GM12878 (cell line): ENCODE results near the gene CDC6. TPM values are rescaled to one million over a fixed set of nuclear protein-coding genes. Genes with fewer than 3 reads are reported as not detected.

ENCODE experiments used
- ASH2L ChIP-seq: fragments of 300-600, 200-600 bp; sonication (generic); IDR thresholded peaks from 2 replicates; pipeline ENCODE4 v1.6.1; 2017; ENCODE audit warnings: low read depth, mild to moderate bottlenecking, borderline replicate concordance
- BCL11A ChIP-seq: IDR thresholded peaks from 2 replicates; pipeline ENCODE4 v1.6.1; 2011; ENCODE audit warnings: low read depth, low read length
- ETV6 ChIP-seq, 2 experiments: fragments of 450-650 bp in 1 of 2; IDR thresholded peaks in 1 of 2; conservative IDR thresholded peaks in 1 of 2; 2 replicates each; pipeline ENCODE4 v1.6.1; 2014; ENCODE audit warnings: antibody characterized with exemption in 1 of 2, borderline replicate concordance in 1 of 2, low read depth in 1 of 2, mild to moderate bottlenecking in 1 of 2, moderate library complexity in 1 of 2
- FOXK2 ChIP-seq: fragments of 450-650 bp; IDR thresholded peaks from 2 replicates; pipeline ENCODE4 v1.6.1; 2017; ENCODE audit warnings: mild to moderate bottlenecking, moderate library complexity
- FOXM1 ChIP-seq: IDR thresholded peaks from 2 replicates; pipeline ENCODE4 v1.6.1; 2012; ENCODE audit warnings: low read depth, mild to moderate bottlenecking, inconsistent platforms, low read length, moderate library complexity
- GATAD2B ChIP-seq: fragments of 450-650 bp; conservative IDR thresholded peaks from 2 replicates; pipeline ENCODE4 v1.6.1; 2017; ENCODE audit warnings: low read depth, mild to moderate bottlenecking, moderate library complexity
- JUND ChIP-seq: IDR thresholded peaks from 2 replicates; pipeline ENCODE4 v1.6.1; 2012; ENCODE audit warnings: low read depth, mild to moderate bottlenecking, low read length, improper control_type of control experiment, moderate library complexity
- MYB ChIP-seq: fragments of 150-350 bp; IDR thresholded peaks from 2 replicates; pipeline ENCODE4 v1.6.1; 2014; ENCODE audit warnings: mild to moderate bottlenecking, low read depth, low read length, borderline replicate concordance
- RAD21 ChIP-seq: IDR thresholded peaks from 2 replicates; pipeline ENCODE4 v1.6.1; 2011; ENCODE audit warnings: mild to moderate bottlenecking, low read depth, low read length, moderate library complexity; ENCODE audit not compliant: insufficient read depth
- SIX5 ChIP-seq: IDR thresholded peaks from 2 replicates; pipeline ENCODE4 v1.6.1; 2011; ENCODE audit warnings: mild to moderate bottlenecking, low read depth, low read length, moderate library complexity; ENCODE audit not compliant: severe bottlenecking
- SMC3 ChIP-seq: IDR thresholded peaks from 2 replicates; pipeline ENCODE4 v1.6.1; 2011; ENCODE audit warnings: low read length, improper control_type of control experiment, borderline replicate concordance
- ZNF274 ChIP-seq: IDR thresholded peaks from one replicate; pipeline ENCODE4 v1.8.0; 2011; ENCODE audit not compliant: insufficient read length, insufficient read depth
- ZNF622 ChIP-seq: fragments of 450-650 bp; IDR thresholded peaks from 2 replicates; pipeline ENCODE4 v1.6.1; 2017; ENCODE audit warnings: mild to moderate bottlenecking, inconsistent platforms
- polyA plus RNA-seq, 11 experiments: library from polyadenylated mRNA; depleted of rRNA in 4 of 11; unstranded in 6 of 11; stranded (reverse) in 5 of 11; fragments of >200 nt; fragmentation: Nextera tagmentation in 4 of 11; fragmentation: Illumina TruSeq in 1 of 11; extraction: Ambion mirVana in 4 of 11; extraction: Trizol in 1 of 11; gene quantifications; 1 replicate in 1 of 11; 2 replicates in 10 of 11; pipeline versions ENCODE4 v1.2.1 to v1.2.3, GENCODE V29; 2011 to 2016; ENCODE audit warnings: inconsistent platforms in 2 of 11, missing spikeins in 2 of 11, low read depth in 1 of 11
- total RNA-seq, 4 experiments: library from RNA; depleted of rRNA in 3 of 4; stranded (reverse); fragments of >200 nt in 3 of 4; fragmentation: Illumina TruSeq in 1 of 4; extraction: Trizol in 1 of 4; gene quantifications; 2 replicates each; pipeline versions ENCODE4 v1.2.1 to v1.2.3, GENCODE V29; 2013 to 2021
- TF ChIP-seq, protein P1 (sequence below): fragments of 450-650 bp; IDR thresholded peaks from 2 replicates; pipeline ENCODE4 v1.6.1; 2017; ENCODE audit warnings: mild to moderate bottlenecking, moderate library complexity
- TF ChIP-seq, protein P2 (sequence below), 3 experiments: IDR thresholded peaks in 2 of 3; conservative IDR thresholded peaks in 1 of 3; 2 replicates each; pipeline ENCODE4 v1.5.1; 2011; ENCODE audit warnings: low read depth in 3 of 3, low read length in 3 of 3, mild to moderate bottlenecking in 3 of 3, control low read depth in 2 of 3, moderate library complexity in 2 of 3, inconsistent platforms in 1 of 3, mixed read lengths in 1 of 3; ENCODE audit not compliant: control insufficient read depth in 2 of 3, insufficient read depth in 1 of 3; ENCODE audit errors: extremely low read depth in 1 of 3
- TF ChIP-seq, protein P3 (sequence below): fragments of 150-350 bp; IDR thresholded peaks from 2 replicates; pipeline ENCODE4 v1.6.1; 2014; ENCODE audit warnings: mild to moderate bottlenecking, low read depth, low read length
- TF ChIP-seq, protein P4 (sequence below): IDR thresholded peaks from 2 replicates; pipeline ENCODE4 v1.6.1; 2012; ENCODE audit warnings: mild to moderate bottlenecking, low read depth, low read length

Gene CDC6
- total and polyA plus RNA-seq, 10 of the 15 experiments (the other 5 are each of a cell fraction or from before 2014, with no cell fraction given): 13.3 to 60.9 (median 47.6) TPM

DNA sequence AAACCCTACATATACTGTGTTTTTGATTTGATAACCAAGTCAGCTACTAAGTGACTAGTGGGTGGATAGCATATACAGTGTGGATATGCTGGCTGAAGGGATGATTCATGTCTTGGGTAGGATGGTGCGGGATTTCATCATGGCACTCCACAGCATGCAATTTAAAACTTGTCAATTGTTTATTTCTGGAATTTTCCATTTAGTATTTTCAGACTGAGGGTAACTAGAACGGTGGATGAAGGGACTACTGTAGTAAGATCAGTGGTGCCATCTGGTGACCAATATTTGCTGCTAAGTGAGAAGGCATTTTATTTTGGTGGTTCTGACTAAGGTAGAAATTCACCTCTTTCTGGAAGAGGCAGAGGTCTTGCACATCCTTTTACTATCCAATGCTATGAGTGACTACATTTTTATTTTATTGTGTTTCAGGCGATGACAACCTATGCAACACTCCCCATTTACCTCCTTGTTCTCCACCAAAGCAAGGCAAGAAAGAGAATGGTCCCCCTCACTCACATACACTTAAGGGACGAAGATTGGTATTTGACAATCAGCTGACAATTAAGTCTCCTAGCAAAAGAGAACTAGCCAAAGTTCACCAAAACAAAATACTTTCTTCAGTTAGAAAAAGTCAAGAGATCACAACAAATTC, 3.1 kb downstream of the CDC6 start (continued):
- TF ChIP-seq, protein P1, sequence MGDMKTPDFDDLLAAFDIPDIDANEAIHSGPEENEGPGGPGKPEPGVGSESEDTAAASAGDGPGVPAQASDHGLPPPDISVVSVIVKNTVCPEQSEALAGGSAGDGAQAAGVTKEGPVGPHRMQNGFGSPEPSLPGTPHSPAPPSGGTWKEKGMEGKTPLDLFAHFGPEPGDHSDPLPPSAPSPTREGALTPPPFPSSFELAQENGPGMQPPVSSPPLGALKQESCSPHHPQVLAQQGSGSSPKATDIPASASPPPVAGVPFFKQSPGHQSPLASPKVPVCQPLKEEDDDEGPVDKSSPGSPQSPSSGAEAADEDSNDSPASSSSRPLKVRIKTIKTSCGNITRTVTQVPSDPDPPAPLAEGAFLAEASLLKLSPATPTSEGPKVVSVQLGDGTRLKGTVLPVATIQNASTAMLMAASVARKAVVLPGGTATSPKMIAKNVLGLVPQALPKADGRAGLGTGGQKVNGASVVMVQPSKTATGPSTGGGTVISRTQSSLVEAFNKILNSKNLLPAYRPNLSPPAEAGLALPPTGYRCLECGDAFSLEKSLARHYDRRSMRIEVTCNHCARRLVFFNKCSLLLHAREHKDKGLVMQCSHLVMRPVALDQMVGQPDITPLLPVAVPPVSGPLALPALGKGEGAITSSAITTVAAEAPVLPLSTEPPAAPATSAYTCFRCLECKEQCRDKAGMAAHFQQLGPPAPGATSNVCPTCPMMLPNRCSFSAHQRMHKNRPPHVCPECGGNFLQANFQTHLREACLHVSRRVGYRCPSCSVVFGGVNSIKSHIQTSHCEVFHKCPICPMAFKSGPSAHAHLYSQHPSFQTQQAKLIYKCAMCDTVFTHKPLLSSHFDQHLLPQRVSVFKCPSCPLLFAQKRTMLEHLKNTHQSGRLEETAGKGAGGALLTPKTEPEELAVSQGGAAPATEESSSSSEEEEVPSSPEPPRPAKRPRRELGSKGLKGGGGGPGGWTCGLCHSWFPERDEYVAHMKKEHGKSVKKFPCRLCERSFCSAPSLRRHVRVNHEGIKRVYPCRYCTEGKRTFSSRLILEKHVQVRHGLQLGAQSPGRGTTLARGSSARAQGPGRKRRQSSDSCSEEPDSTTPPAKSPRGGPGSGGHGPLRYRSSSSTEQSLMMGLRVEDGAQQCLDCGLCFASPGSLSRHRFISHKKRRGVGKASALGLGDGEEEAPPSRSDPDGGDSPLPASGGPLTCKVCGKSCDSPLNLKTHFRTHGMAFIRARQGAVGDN: no peak
- TF ChIP-seq FOXM1: 0 out of 2 replicates have a peak, but pooled peaks have one; percentile 23
- no peak for TF ChIP-seq ASH2L
- TF ChIP-seq, protein P2, sequence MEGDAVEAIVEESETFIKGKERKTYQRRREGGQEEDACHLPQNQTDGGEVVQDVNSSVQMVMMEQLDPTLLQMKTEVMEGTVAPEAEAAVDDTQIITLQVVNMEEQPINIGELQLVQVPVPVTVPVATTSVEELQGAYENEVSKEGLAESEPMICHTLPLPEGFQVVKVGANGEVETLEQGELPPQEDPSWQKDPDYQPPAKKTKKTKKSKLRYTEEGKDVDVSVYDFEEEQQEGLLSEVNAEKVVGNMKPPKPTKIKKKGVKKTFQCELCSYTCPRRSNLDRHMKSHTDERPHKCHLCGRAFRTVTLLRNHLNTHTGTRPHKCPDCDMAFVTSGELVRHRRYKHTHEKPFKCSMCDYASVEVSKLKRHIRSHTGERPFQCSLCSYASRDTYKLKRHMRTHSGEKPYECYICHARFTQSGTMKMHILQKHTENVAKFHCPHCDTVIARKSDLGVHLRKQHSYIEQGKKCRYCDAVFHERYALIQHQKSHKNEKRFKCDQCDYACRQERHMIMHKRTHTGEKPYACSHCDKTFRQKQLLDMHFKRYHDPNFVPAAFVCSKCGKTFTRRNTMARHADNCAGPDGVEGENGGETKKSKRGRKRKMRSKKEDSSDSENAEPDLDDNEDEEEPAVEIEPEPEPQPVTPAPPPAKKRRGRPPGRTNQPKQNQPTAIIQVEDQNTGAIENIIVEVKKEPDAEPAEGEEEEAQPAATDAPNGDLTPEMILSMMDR (IDR thresholded peaks at IDR 0.05 in 2 of 3, conservative IDR thresholded peaks at IDR 0.05 in 1 of 3; ENCODE audit: control insufficient read depth in 2 of 3, extremely low read depth in 1 of 3, insufficient read depth in 1 of 3, low read depth in 3 of 3, low read length in 3 of 3): peak; percentile 53 to 72 (median 58); a peak in 5 of 6 replicates
- no peak for TF ChIP-seq ZNF622
- TF ChIP-seq MYB: no peak
- peak; percentile 69 for TF ChIP-seq RAD21
- TF ChIP-seq ZNF274: no peak
- no peak for TF ChIP-seq FOXK2
- no peak for TF ChIP-seq BCL11A
- no peak for TF ChIP-seq SIX5
- no peak for TF ChIP-seq ETV6 (conservative IDR thresholded peaks at IDR 0.05 in 1 of 2, IDR thresholded peaks at IDR 0.05 in 1 of 2; ENCODE audit: borderline replicate concordance in 1 of 2, low read depth in 1 of 2)
- TF ChIP-seq, protein P3, sequence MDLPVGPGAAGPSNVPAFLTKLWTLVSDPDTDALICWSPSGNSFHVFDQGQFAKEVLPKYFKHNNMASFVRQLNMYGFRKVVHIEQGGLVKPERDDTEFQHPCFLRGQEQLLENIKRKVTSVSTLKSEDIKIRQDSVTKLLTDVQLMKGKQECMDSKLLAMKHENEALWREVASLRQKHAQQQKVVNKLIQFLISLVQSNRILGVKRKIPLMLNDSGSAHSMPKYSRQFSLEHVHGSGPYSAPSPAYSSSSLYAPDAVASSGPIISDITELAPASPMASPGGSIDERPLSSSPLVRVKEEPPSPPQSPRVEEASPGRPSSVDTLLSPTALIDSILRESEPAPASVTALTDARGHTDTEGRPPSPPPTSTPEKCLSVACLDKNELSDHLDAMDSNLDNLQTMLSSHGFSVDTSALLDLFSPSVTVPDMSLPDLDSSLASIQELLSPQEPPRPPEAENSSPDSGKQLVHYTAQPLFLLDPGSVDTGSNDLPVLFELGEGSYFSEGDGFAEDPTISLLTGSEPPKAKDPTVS: peak; percentile 69; the same call in 1 of the 2 replicates
- TF ChIP-seq JUND: no peak
- TF ChIP-seq SMC3: peak; percentile 70; the same call in 1 of the 2 replicates
- TF ChIP-seq, protein P4, sequence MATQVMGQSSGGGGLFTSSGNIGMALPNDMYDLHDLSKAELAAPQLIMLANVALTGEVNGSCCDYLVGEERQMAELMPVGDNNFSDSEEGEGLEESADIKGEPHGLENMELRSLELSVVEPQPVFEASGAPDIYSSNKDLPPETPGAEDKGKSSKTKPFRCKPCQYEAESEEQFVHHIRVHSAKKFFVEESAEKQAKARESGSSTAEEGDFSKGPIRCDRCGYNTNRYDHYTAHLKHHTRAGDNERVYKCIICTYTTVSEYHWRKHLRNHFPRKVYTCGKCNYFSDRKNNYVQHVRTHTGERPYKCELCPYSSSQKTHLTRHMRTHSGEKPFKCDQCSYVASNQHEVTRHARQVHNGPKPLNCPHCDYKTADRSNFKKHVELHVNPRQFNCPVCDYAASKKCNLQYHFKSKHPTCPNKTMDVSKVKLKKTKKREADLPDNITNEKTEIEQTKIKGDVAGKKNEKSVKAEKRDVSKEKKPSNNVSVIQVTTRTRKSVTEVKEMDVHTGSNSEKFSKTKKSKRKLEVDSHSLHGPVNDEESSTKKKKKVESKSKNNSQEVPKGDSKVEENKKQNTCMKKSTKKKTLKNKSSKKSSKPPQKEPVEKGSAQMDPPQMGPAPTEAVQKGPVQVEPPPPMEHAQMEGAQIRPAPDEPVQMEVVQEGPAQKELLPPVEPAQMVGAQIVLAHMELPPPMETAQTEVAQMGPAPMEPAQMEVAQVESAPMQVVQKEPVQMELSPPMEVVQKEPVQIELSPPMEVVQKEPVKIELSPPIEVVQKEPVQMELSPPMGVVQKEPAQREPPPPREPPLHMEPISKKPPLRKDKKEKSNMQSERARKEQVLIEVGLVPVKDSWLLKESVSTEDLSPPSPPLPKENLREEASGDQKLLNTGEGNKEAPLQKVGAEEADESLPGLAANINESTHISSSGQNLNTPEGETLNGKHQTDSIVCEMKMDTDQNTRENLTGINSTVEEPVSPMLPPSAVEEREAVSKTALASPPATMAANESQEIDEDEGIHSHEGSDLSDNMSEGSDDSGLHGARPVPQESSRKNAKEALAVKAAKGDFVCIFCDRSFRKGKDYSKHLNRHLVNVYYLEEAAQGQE: no peak
- TF ChIP-seq GATAD2B: no peak
- TF ChIP-seq, all 136 proteins: peak for 6
